Ishikawa (cell line): Measurements from ENCODE around the gene RAI2.

ENCODE experiments used
- CEBPB ChIP-seq: IDR thresholded peaks from 2 replicates; pipeline ENCODE4 v1.6.1; 2012
- CREB1 ChIP-seq: IDR thresholded peaks from 2 replicates; pipeline ENCODE4 v1.6.1; 2012; ENCODE audit warnings: low read depth
- EGR1 ChIP-seq: IDR thresholded peaks from 2 replicates; pipeline ENCODE4 v1.6.1; 2012
- EP300 ChIP-seq: IDR thresholded peaks from 2 replicates; pipeline ENCODE4 v1.6.1; 2012; ENCODE audit warnings: borderline replicate concordance
- FOXM1 ChIP-seq: IDR thresholded peaks from 2 replicates; pipeline ENCODE4 v1.6.1; 2012; ENCODE audit warnings: low read depth, borderline replicate concordance
- NFIC ChIP-seq: IDR thresholded peaks from 2 replicates; pipeline ENCODE4 v1.6.1; 2012
- RAD21 ChIP-seq: IDR thresholded peaks from 2 replicates; pipeline ENCODE4 v1.6.1; 2012; ENCODE audit warnings: low read depth
- TAF1 ChIP-seq: IDR thresholded peaks from 2 replicates; pipeline ENCODE4 v1.6.1; 2012; ENCODE audit warnings: low read depth, mild to moderate bottlenecking
- TCF12 ChIP-seq: IDR thresholded peaks from 2 replicates; pipeline ENCODE4 v1.6.1; 2012; ENCODE audit warnings: low read depth
- TEAD4 ChIP-seq: IDR thresholded peaks from 2 replicates; pipeline ENCODE4 v1.6.1; 2012
- YY1 ChIP-seq: IDR thresholded peaks from 2 replicates; pipeline ENCODE4 v1.6.1; 2012; ENCODE audit warnings: low read depth
- ZBTB7A ChIP-seq: IDR thresholded peaks from 2 replicates; pipeline ENCODE4 v1.6.1; 2012; ENCODE audit warnings: low read depth
- TF ChIP-seq, protein P1 (sequence below): IDR thresholded peaks from 2 replicates; pipeline ENCODE4 v1.6.1; 2012
- TF ChIP-seq, protein P2 (sequence below): IDR thresholded peaks from 2 replicates; pipeline ENCODE4 v1.6.1; 2012; ENCODE audit warnings: low read depth, mild to moderate bottlenecking
- TF ChIP-seq, protein P3 (sequence below): IDR thresholded peaks from 2 replicates; pipeline ENCODE4 v1.6.1; 2012

Gene RAI2

DNA sequence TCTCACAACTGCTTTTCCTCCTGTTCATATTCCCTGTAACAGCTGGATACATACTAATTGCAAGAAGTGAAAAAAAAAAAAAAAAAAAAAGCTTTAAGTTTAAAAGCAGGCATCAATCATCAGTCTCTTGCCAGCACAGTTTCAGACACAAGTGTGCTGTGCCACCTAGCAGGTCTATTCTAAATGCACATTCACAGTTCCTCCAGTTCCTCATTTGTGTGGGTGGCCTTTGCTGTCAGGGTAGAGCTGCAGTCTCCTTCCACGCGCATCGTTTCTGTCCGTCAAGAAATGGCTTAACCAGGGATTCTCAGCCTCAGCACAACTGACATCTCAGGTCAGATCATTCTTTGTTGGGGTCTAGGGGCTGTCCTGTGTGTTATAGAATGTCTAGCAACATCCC, 62.2 kb downstream of the RAI2 start:
- TF ChIP-seq TEAD4 (no peak), CEBPB (no peak), YY1 (no peak), RAD21 (no peak), TAF1 (no peak), CREB1 (no peak), TCF12 (no peak), FOXM1 (no peak), ZBTB7A (no peak), NFIC (no peak), EGR1 (no peak), EP300 (no peak)
- TF ChIP-seq, protein P1, sequence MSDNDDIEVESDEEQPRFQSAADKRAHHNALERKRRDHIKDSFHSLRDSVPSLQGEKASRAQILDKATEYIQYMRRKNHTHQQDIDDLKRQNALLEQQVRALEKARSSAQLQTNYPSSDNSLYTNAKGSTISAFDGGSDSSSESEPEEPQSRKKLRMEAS, result no peak
- TF ChIP-seq, protein P2, sequence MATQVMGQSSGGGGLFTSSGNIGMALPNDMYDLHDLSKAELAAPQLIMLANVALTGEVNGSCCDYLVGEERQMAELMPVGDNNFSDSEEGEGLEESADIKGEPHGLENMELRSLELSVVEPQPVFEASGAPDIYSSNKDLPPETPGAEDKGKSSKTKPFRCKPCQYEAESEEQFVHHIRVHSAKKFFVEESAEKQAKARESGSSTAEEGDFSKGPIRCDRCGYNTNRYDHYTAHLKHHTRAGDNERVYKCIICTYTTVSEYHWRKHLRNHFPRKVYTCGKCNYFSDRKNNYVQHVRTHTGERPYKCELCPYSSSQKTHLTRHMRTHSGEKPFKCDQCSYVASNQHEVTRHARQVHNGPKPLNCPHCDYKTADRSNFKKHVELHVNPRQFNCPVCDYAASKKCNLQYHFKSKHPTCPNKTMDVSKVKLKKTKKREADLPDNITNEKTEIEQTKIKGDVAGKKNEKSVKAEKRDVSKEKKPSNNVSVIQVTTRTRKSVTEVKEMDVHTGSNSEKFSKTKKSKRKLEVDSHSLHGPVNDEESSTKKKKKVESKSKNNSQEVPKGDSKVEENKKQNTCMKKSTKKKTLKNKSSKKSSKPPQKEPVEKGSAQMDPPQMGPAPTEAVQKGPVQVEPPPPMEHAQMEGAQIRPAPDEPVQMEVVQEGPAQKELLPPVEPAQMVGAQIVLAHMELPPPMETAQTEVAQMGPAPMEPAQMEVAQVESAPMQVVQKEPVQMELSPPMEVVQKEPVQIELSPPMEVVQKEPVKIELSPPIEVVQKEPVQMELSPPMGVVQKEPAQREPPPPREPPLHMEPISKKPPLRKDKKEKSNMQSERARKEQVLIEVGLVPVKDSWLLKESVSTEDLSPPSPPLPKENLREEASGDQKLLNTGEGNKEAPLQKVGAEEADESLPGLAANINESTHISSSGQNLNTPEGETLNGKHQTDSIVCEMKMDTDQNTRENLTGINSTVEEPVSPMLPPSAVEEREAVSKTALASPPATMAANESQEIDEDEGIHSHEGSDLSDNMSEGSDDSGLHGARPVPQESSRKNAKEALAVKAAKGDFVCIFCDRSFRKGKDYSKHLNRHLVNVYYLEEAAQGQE, result no peak
- TF ChIP-seq, protein P3, sequence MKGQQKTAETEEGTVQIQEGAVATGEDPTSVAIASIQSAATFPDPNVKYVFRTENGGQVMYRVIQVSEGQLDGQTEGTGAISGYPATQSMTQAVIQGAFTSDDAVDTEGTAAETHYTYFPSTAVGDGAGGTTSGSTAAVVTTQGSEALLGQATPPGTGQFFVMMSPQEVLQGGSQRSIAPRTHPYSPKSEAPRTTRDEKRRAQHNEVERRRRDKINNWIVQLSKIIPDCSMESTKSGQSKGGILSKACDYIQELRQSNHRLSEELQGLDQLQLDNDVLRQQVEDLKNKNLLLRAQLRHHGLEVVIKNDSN, result no peak

DNA sequence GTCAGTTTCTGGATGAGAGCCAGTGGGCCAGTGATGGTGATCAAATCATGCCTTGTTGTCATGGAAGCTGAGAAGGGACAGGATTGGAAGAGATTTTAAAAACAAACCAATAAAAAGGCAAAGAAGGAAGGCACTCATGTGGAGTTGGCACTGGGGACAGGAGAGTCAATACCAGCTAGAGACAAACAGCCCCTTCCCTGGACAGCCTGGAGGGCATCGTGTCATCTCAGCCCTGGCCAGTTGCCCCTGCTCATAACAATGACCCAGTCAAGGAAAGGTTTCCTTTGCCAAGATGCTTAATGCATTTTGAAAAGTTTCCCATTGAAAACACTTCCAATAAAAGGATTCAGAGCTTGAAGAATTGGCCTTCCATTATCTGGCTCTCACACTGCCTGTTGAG, 68.3 kb downstream of the RAI2 start:
- no peak for TF ChIP-seq YY1
- no peak for TF ChIP-seq RAD21
- no peak for TF ChIP-seq ZBTB7A
- TF ChIP-seq TEAD4, result no peak
- TF ChIP-seq FOXM1, result no peak
- no peak for TF ChIP-seq TAF1
- TF ChIP-seq, protein P3, result no peak
- TF ChIP-seq CEBPB, result no peak
- no peak for TF ChIP-seq EGR1
- TF ChIP-seq TCF12, result no peak
- TF ChIP-seq, protein P2, result no peak
- TF ChIP-seq EP300, result no peak
- no peak for TF ChIP-seq CREB1
- TF ChIP-seq, protein P1, result no peak
- TF ChIP-seq NFIC, result no peak

DNA sequence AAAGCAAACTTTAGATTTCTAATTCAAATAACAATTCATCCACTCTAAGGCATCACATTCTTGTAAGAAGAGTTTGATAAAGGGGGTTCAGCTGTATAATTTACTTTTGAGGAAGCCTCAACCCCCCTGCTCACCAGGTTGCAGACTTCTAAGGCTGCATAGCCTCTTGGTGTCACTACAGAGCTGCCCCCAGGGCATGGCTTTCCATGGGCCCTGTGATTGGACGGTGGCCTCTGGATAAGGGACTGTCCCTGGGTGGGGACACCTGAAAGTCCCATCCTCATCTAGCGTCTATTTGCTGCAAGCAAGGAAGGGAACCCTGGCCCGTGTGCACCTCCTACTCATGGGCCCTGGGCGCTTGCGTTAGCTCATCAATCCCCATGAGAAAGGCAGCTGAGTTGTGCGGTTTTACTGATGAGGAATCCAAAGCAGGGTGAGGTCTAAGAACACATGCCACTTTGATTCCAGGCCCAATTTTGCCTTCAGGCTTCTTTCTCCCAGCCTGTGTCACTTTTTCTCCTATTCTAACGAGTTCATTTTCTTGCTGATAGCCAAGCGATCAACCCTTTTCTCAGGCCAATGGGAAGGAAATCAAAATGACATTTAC, 72.0 kb downstream of the RAI2 start:
- TF ChIP-seq, protein P3, result no peak
- TF ChIP-seq FOXM1, result no peak
- TF ChIP-seq YY1, result no peak
- TF ChIP-seq ZBTB7A, result no peak

DNA sequence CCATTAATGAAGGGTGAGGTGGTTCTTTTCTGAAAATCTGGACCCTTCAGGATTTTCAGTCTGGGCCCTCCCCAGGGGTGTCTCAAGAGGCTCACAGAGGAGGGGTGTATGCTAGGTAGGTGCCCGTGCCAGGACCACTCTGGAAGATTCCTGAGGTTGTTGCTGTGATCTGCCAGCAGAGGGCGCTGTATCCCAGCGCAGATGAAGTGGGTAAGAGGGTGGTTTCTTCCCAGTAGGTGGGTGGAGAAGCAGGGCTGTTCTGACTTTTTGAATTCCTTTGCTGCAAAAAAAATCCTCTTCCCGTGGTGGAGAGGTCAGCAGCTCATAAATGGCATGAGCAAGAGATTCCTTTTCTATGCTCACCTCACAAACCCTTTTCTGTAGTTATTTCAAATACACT, 72.7 kb downstream of the RAI2 start:
- TF ChIP-seq RAD21 (peak; percentile 66), EGR1 (no peak), TEAD4 (peak; percentile 48)

DNA sequence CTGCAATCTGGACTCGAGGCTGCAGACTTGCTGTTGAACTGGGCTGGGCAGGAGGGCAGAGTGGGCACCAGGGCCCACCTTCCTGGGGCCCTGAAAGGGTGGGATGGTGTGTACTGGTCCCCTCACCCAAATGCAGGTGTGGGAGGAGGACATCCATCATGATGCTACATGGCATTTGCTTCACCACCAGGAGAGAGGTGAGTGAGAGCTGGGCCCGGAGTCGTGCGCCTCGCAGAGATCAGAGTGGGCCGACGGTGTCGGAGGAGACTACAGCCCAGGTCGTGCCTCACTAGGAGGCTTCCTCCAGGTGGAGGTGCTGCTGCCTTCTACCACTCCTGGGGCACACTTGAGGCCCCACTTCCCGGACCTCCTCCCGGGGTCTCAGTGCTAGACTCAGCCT, 73.5 kb downstream of the RAI2 start:
- TF ChIP-seq TCF12 (no peak), NFIC (no peak), RAD21 (no peak), YY1 (no peak), EP300 (no peak), FOXM1 (no peak), EGR1 (no peak), ZBTB7A (no peak), CEBPB (no peak), TEAD4 (no peak), CREB1 (no peak), TAF1 (no peak)
- TF ChIP-seq, protein P3, result no peak
- TF ChIP-seq, protein P1, result no peak
- TF ChIP-seq, protein P2, result no peak
